BE2C (cell line): Measurements from ENCODE around the gene SINHCAF.

ENCODE experiments used
- DNase-seq: peaks from one replicate; pipeline ENCODE4 v3.0.0-alpha.2; 2020
- H3K27me3 ChIP-seq: fragments of 250-450 bp; sonication (Bioruptor Pico); 2 replicates; pipeline ENCODE4 v1.5.1; 2020; ENCODE audit warnings: mild to moderate bottlenecking
- H3K36me3 ChIP-seq: fragments of 250-450 bp; sonication (Bioruptor Pico); 2 replicates; pipeline ENCODE4 v1.5.1; 2020; ENCODE audit warnings: mild to moderate bottlenecking
- H3K4me1 ChIP-seq: fragments of 250-450 bp; sonication (Bioruptor Pico); 2 replicates; pipeline ENCODE4 v1.5.1; 2020
- H3K4me3 ChIP-seq: 2 replicates; pipeline ENCODE4 v1.5.1; 2011; ENCODE audit warnings: low read depth, low read length
- H3K9me3 ChIP-seq: fragments of 250-450 bp; sonication (Bioruptor Pico); 2 replicates; pipeline ENCODE4 v1.5.1; 2020
- CTCF ChIP-seq: IDR thresholded peaks from 2 replicates; pipeline ENCODE4 v1.5.1; 2012; ENCODE audit warnings: mild to moderate bottlenecking, low read depth, low read length

SINHCAF gene

GRCh38 chr12:31235868-31236395 is 90.0 kb downstream of the SINHCAF start:
- no peak for DNase-seq
- no peaks in the 10 kb centered on the region for H3K9me3 ChIP-seq
- no peak overlapping the region for H3K4me3 ChIP-seq
- no peaks in the 10 kb centered on the region for H3K27me3 ChIP-seq
- no peak for TF ChIP-seq CTCF
- no peaks in the 10 kb centered on the region for H3K36me3 ChIP-seq
- no peaks in the 10 kb centered on the region for H3K4me1 ChIP-seq

GRCh38 chr12:31234955-31235867 is 90.7 kb downstream of the SINHCAF start:
- Histone ChIP-seq H3K27me3 (no peaks in the 10 kb centered on the region), H3K4me1 (no peaks in the 10 kb centered on the region), H3K36me3 (no peaks in the 10 kb centered on the region), H3K4me3 (no peak overlapping the region), H3K9me3 (no peaks in the 10 kb centered on the region)
- peak; percentile 51 for TF ChIP-seq CTCF
- DNase-seq = peak; percentile 47

- no peak overlapping the region for H3K4me3 ChIP-seq
- DNase-seq = no peak
- no peaks in the 10 kb centered on the region for H3K9me3 ChIP-seq
Observed at GRCh38 chr12:31234053-31234840, 91.7 kb downstream of the SINHCAF start.

DNA sequence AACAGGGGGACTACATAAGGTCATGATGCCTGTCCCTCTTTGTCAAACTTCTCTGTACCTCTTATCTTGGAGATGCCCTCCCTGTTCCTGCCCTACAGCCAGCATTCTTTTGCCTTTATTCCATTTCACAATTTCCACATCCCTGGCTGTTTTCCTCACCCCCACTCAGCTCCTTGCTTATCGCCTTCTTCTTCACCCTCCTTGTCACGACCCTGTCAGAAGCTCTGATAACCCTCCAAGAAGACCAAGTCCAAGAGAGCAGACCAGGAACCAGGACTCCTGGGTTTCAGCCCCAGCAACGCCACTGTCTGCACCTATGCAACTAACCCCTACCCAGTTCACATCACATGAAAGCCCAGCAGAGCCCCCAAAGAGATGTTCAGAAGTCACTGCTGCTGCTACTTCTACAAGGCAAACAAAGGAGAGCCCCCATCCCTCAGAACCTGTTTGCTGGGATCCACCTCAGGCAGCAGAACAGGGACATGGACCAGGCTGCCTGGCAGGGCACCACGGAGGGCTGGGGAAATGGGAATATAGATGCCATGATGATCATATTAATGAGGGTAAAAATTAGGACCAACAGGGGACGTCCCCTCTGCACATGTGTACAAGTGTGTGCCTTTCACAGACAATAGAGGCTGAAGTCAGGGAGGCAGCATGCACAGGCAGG is 92.8 kb downstream of the SINHCAF start:
- Histone ChIP-seq H3K4me3 (no peak overlapping the region), H3K36me3 (no peaks in the 10 kb centered on the region), H3K4me1 (no peaks in the 10 kb centered on the region), H3K27me3 (no peaks in the 10 kb centered on the region), H3K9me3 (no peaks in the 10 kb centered on the region)
- no peak for TF ChIP-seq CTCF
- DNase-seq = no peak

More at GRCh38 chr12:31234053-31234840, 91.7 kb downstream of the SINHCAF start:
- no peaks in the 10 kb centered on the region for H3K27me3 ChIP-seq
- no peak for TF ChIP-seq CTCF
- no peaks in the 10 kb centered on the region for H3K36me3 ChIP-seq
- no peaks in the 10 kb centered on the region for H3K4me1 ChIP-seq

DNA sequence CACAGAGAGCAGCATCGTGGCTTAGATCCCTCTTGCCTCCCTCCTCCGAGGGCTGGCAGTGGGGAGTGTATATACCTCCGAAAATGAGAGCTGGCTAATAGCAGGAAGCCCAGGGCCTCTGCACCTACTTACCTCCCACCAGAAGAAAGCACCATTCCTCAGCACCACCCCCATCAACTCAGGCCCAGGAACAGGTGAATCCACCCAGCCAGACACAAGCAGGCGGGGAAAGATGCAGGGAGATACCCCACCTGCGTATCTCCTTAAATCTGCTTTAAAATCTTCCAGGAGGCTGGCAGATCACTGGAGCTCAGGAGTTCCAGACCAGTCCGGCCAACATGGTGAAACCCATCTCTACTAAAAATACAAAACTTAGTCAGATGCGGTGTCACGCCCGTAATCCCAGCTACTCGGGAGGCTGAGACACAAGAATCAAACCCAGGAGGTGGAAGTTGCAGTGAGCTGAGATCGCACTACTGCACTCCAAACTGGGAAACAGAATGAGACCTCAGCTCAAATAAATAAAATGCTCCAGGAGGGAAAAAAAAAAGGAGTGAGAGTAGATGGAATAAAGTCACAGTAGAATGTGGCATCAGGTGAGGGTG is 93.5 kb downstream of the SINHCAF start:
- no peak for TF ChIP-seq CTCF
- no peaks in the 10 kb centered on the region for H3K4me1 ChIP-seq
- DNase-seq = no peak
- no peak overlapping the region for H3K4me3 ChIP-seq
- H3K27me3 ChIP-seq = no peaks in the 10 kb centered on the region
- H3K9me3 ChIP-seq = no peaks in the 10 kb centered on the region
- no peaks in the 10 kb centered on the region for H3K36me3 ChIP-seq
